Panc1 (cell line): ENCODE measurements around the gene HMGCS2. TPM values are rescaled to one million over a fixed set of nuclear protein-coding genes. Genes with fewer than 3 reads are reported as not detected.

Source experiments
- ATAC-seq: fragments of 200-7000 bp; cut with Tn5 transposase; 2 replicates; pipeline ENCODE4 v1.9.1; 2020; ENCODE audit warnings: mild to moderate bottlenecking, moderate library complexity
- BruUV-seq: library from RNA; stranded (reverse); fragments of 400-500 nt; replicated peaks from 2 replicates; lab custom pipeline; 2021; lab: Mats Ljungman, UMichigan
- CTCF ChIA-PET: fragments of 300-600 bp; sonication (Branson Sonifier 250); formaldehyde crosslinking; loops from one replicate; lab custom pipeline; 2022; ENCODE audit warnings: antibody characterized with exemption; lab: Charles Lee
- POLR2A ChIA-PET: fragments of 300-600 bp; sonication (Branson Sonifier 250); formaldehyde crosslinking; loops from one replicate; lab custom pipeline; 2022; ENCODE audit warnings: antibody characterized with exemption; lab: Charles Lee
- DNase-seq: peaks from one replicate; pipeline ENCODE4 v3.0.0-alpha.2; 2010; ENCODE audit warnings: low read depth, low spot score
- H3K27ac ChIP-seq: 2 replicates; pipeline ENCODE4 v1.5.1; 2011; ENCODE audit warnings: mild to moderate bottlenecking, low read length, inconsistent platforms
- H3K27me3 ChIP-seq: fragments of 200-500 bp; sonication (Bioruptor generic); 2 replicates; pipeline ENCODE4 v1.6.0; 2014; ENCODE audit warnings: low read length, inconsistent platforms; ENCODE audit not compliant: control insufficient read depth, insufficient read depth
- H3K36me3 ChIP-seq: fragments of 200-500 bp; sonication (Bioruptor generic); 2 replicates; pipeline ENCODE4 v1.5.1; 2014; ENCODE audit warnings: inconsistent platforms, mild to moderate bottlenecking, low read length, moderate library complexity; ENCODE audit not compliant: control insufficient read depth, insufficient read depth
- H3K4me1 ChIP-seq: 2 replicates; pipeline ENCODE4 v1.5.1; 2011; ENCODE audit warnings: inconsistent platforms, mild to moderate bottlenecking, low read length, moderate library complexity; ENCODE audit not compliant: control insufficient read depth, insufficient read depth
- H3K4me3 ChIP-seq, 2 experiments: 2 replicates each; pipeline ENCODE4 v1.5.1; 2011 to 2012; ENCODE audit warnings: low read depth in 2 of 2, low read length in 2 of 2, mild to moderate bottlenecking in 2 of 2, inconsistent platforms in 1 of 2, moderate library complexity in 1 of 2
- H3K9me3 ChIP-seq: fragments of 200-500 bp; sonication (Bioruptor generic); 2 replicates; pipeline ENCODE4 v1.5.1; 2014; ENCODE audit warnings: low read depth, mild to moderate bottlenecking, inconsistent platforms, low read length, moderate library complexity; ENCODE audit not compliant: control insufficient read depth, insufficient read depth
- CTCF ChIP-seq: fragments of 450-650 bp; IDR thresholded peaks from 2 replicates; pipeline ENCODE4 v1.5.1; 2017; ENCODE audit warnings: mild to moderate bottlenecking
- POLR2AphosphoS5 ChIP-seq: IDR thresholded peaks from 2 replicates; pipeline ENCODE4 v1.6.1; 2012; ENCODE audit warnings: mild to moderate bottlenecking, low read depth, low read length, moderate library complexity
- REST ChIP-seq, 2 experiments: IDR thresholded peaks; 2 replicates each; pipeline ENCODE4 v1.6.1; 2011 to 2012; ENCODE audit warnings: low read depth in 2 of 2, control low read depth in 1 of 2, low read length in 1 of 2, mild to moderate bottlenecking in 1 of 2, moderate library complexity in 1 of 2; ENCODE audit not compliant: insufficient read depth in 1 of 2
- SIN3A ChIP-seq: IDR thresholded peaks from 2 replicates; pipeline ENCODE4 v1.6.1; 2012; ENCODE audit warnings: low read depth, mild to moderate bottlenecking, low read length, moderate library complexity, borderline replicate concordance; ENCODE audit not compliant: insufficient read depth
- TCF7L2 ChIP-seq: IDR thresholded peaks from 2 replicates; pipeline ENCODE4 v1.6.1; 2011; ENCODE audit warnings: mild to moderate bottlenecking, low read depth, low read length, inconsistent platforms
- in situ Hi-C: cut with HindIII; loops from 2 replicates; pipeline ENCODE4 v1.10.0; 2016; ENCODE audit warnings: low sequenced_read_pairs, low pct_unique_long_range_greater_than_20kb
- intact Hi-C: fragments of 100-400 bp; cut with micrococcal nuclease; formaldehyde crosslinking; loops from one replicate; pipeline ENCODE4 v1.10.0; 2022; ENCODE audit not compliant: unreplicated experiment
- total RNA-seq: library from RNA; stranded (reverse); gene quantifications from one replicate; pipeline ENCODE4 v1.2.1, GENCODE V29; 2021; ENCODE audit not compliant: unreplicated experiment

HMGCS2 gene
- total RNA-seq, 1 experiment from 2014 or later, result 0.33 TPM

- Histone ChIP-seq H3K9me3 (no peaks in the 10 kb centered on the region), H3K27ac (no peak overlapping the region), H3K4me3 (no peak overlapping the region), H3K4me1 (no peaks in the 10 kb centered on the region), H3K27me3 (peaks cover 27% of the 10 kb centered on the region), H3K36me3 (no peaks in the 10 kb centered on the region)
- in situ Hi-C loops, result no loop called here
- ChIA-PET POLR2A (no interaction called here), CTCF (no interaction called here)
- ATAC-seq (no peak), DNase-seq (no peak)
- intact Hi-C loops, result no loop called here
- no peak for TF ChIP-seq SIN3A
- TF ChIP-seq POLR2AphosphoS5, result no peak
- TF ChIP-seq CTCF, result no peak
- no peak for TF ChIP-seq TCF7L2
- TF ChIP-seq REST (IDR thresholded peaks at IDR 0.05; ENCODE audit: insufficient read depth in 1 of 2, low read depth in 2 of 2, low read length in 1 of 2), result no peak
- BruUV-seq, result no TSS peak
Measured at GRCh38 chr1:119811985-119812557, 43.4 kb upstream of the HMGCS2 start.

- Histone ChIP-seq H3K9me3 (no peaks in the 10 kb centered on the region), H3K27ac (no peak within 1 kb of the TSS), H3K27me3 (peaks cover 34% of the 10 kb centered on the region), H3K4me1 (no peaks in the 10 kb centered on the region), H3K36me3 (no peaks in the 10 kb centered on the region), H3K4me3 (no peak within 1 kb of the TSS)
- no peak for TF ChIP-seq TCF7L2
- no peak for TF ChIP-seq REST (IDR thresholded peaks at IDR 0.05; ENCODE audit: insufficient read depth in 1 of 2, low read depth in 2 of 2, low read length in 1 of 2)
- TF ChIP-seq CTCF, result no peak
- TF ChIP-seq POLR2AphosphoS5, result no peak
- TF ChIP-seq SIN3A, result no peak
- ChIA-PET POLR2A (no interaction called here), CTCF (no interaction called here)
- ATAC-seq (no peak), DNase-seq (no peak)
- in situ Hi-C loops, result no loop called here
- intact Hi-C loops, result no loop called here
- no TSS peak for BruUV-seq
Measured at GRCh38 chr1:119811387-119811786, 42.7 kb upstream of the HMGCS2 start, which contains the start of gene REG4. Gene REG4 (minus strand): TSS chr1:119811460. CDS start chr1:119808769, 2,691 bp downstream.
